Measurements from ENCODE around the gene OCEL1.
A peak's percentile ranks its signal among the peaks of the same experiment; 100 is the strongest.

Gene OCEL1

GRCh38 chr19:17240826-17241399 is 14.9 kb downstream of the OCEL1 start:
- no peak for DNase-seq (ENCODE audit: low spot score)

GRCh38 chr19:17242431-17243208 is 16.6 kb downstream of the OCEL1 start:
- DNase-seq (ENCODE audit: low spot score), result no peak

- DNase-seq (ENCODE audit: low spot score), result no peak
Observed at GRCh38 chr19:17243211-17243829, 17.3 kb downstream of the OCEL1 start.

- DNase-seq (ENCODE audit: low spot score), result no peak
Observed at GRCh38 chr19:17243830-17244617, 18.0 kb downstream of the OCEL1 start.

GRCh38 chr19:17244618-17245534 is 18.9 kb downstream of the OCEL1 start:
- no peak for DNase-seq (ENCODE audit: low spot score)

GRCh38 chr19:17245535-17245984 is 19.5 kb downstream of the OCEL1 start, which contains the start of gene NR2F6:
Gene NR2F6 (minus strand): TSS chr19:17245919. CDS start chr19:17245220, 699 bp downstream.
- DNase-seq (ENCODE audit: low spot score), result no peak

- peak; percentile 70 for DNase-seq (ENCODE audit: low spot score)
Observed at GRCh38 chr19:17246681-17247425, 20.8 kb downstream of the OCEL1 start.

- peak; percentile 65 for DNase-seq (ENCODE audit: low spot score)
Observed at GRCh38 chr19:17248011-17248776, 22.2 kb downstream of the OCEL1 start.

- no peak for DNase-seq (ENCODE audit: low spot score)
Observed at GRCh38 chr19:17249887-17250548, 24.0 kb downstream of the OCEL1 start.

GRCh38 chr19:17254636-17255035 is 28.6 kb downstream of the OCEL1 start:
- no peak for DNase-seq (ENCODE audit: low spot score)

GRCh38 chr19:17255150-17255621 is 29.2 kb downstream of the OCEL1 start:
- DNase-seq (ENCODE audit: low spot score), result no peak

- no peak for DNase-seq (ENCODE audit: low spot score)
Observed at GRCh38 chr19:17256130-17256529, 30.1 kb downstream of the OCEL1 start.

GRCh38 chr19:17259118-17259780 is 33.2 kb downstream of the OCEL1 start:
- DNase-seq (ENCODE audit: low spot score), result no peak

GRCh38 chr19:17259934-17260333 is 33.9 kb downstream of the OCEL1 start:
- DNase-seq (ENCODE audit: low spot score), result no peak

GRCh38 chr19:17260842-17261325 is 34.9 kb downstream of the OCEL1 start:
- DNase-seq (ENCODE audit: low spot score), result peak; percentile 93

GRCh38 chr19:17262557-17262956 is 36.5 kb downstream of the OCEL1 start:
- DNase-seq (ENCODE audit: low spot score), result no peak

GRCh38 chr19:17263712-17264640 is 38.0 kb downstream of the OCEL1 start:
- DNase-seq (ENCODE audit: low spot score), result no peak
